NCI-H187 (cell line): ENCODE measurements around the gene CACNA1G.

Experiments used
- DNase-seq, 2 experiments: peaks; one replicate each; lab custom pipeline; 2025; lab: John Stamatoyannopoulos, UW

CACNA1G gene

GRCh38 chr17:50588391-50589049 is 28.0 kb downstream of the CACNA1G start:
- DNase-seq: no peak

GRCh38 chr17:50589095-50589705 is 28.7 kb downstream of the CACNA1G start:
- peak; percentile 28 to 75 for DNase-seq

- no peak for DNase-seq
Observed at GRCh38 chr17:50590946-50591737, 30.6 kb downstream of the CACNA1G start.

- DNase-seq: peak; percentile 12 to 84
Observed at GRCh38 chr17:50593321-50593720, 32.8 kb downstream of the CACNA1G start.

GRCh38 chr17:50594128-50594823 is 33.8 kb downstream of the CACNA1G start:
- no peak for DNase-seq

- no peak for DNase-seq
Observed at GRCh38 chr17:50594892-50595291, 34.4 kb downstream of the CACNA1G start.

- DNase-seq: no peak
Observed at GRCh38 chr17:50596191-50597037, 35.9 kb downstream of the CACNA1G start.

GRCh38 chr17:50598487-50598886 is 38.0 kb downstream of the CACNA1G start:
- DNase-seq: no peak

- no peak for DNase-seq
Observed at GRCh38 chr17:50599606-50600005, 39.1 kb downstream of the CACNA1G start.

- no peak for DNase-seq
Observed at GRCh38 chr17:50601823-50602375, 41.4 kb downstream of the CACNA1G start.

- no peak for DNase-seq
Observed at GRCh38 chr17:50602836-50603235, 42.3 kb downstream of the CACNA1G start.

- peak; percentile 12 to 57 for DNase-seq
Observed at GRCh38 chr17:50603340-50603739, 42.8 kb downstream of the CACNA1G start.

- DNase-seq: no peak
Observed at GRCh38 chr17:50604513-50604912, 44.0 kb downstream of the CACNA1G start.

GRCh38 chr17:50605429-50605828 is 44.9 kb downstream of the CACNA1G start:
- no peak for DNase-seq

GRCh38 chr17:50607522-50608175 is 47.1 kb downstream of the CACNA1G start:
- DNase-seq: no peak

- peak; percentile 65 to 80 for DNase-seq
Observed at GRCh38 chr17:50608700-50609379, 48.3 kb downstream of the CACNA1G start.

GRCh38 chr17:50609380-50610074 is 49.0 kb downstream of the CACNA1G start:
- DNase-seq: peak in 1 of 2 experiments; percentile 23

GRCh38 chr17:50611634-50612033 is 51.1 kb downstream of the CACNA1G start:
- DNase-seq: no peak

GRCh38 chr17:50612281-50612680 is 51.8 kb downstream of the CACNA1G start:
- DNase-seq: no peak
